ENCODE results near the gene WDFY4. TPM values are rescaled to one million over a fixed set of nuclear protein-coding genes. Genes with fewer than 3 reads are reported as not detected.

WDFY4 gene
- total and polyA plus RNA-seq, 2 donors (not counting 3 experiments of a cell fraction or from before 2014, with no cell fraction given): 10.1 to 10.2 TPM

- H3K4me3 ChIP-seq (replicated peaks in 1 of 3; ENCODE audit: insufficient read depth in 1 of 3, low read depth in 1 of 3, low read length in 3 of 3): no peak overlapping the region
- CTCF ChIA-PET: no interaction called here
- TF ChIP-seq JUN (IDR thresholded peaks at IDR 0.05; ENCODE audit: borderline replicate concordance, insufficient read depth, insufficient read length, low read depth) (no peak), FOS (IDR thresholded peaks at IDR 0.05; ENCODE audit: borderline replicate concordance, insufficient read depth, low read length) (no peak), MYC (IDR thresholded peaks at IDR 0.05; ENCODE audit: low read depth, low read length) (no peak), POLR2AphosphoS5 (IDR thresholded peaks at IDR 0.05; ENCODE audit: insufficient read depth, low read depth, low read length) (no peak), EZH2 (IDR thresholded peaks at IDR 0.05; ENCODE audit: borderline replicate concordance, low read depth, low read length, severe bottlenecking) (no peak), GATA2 (IDR thresholded peaks at IDR 0.05; ENCODE audit: insufficient read depth, insufficient read length, low read depth, low read length) (no peak), CTCF (IDR thresholded peaks at IDR 0.05; ENCODE audit: extremely low read depth in 1 of 2, insufficient read depth in 1 of 2, low read depth in 1 of 2, low read length in 2 of 2) (no peak)
- H3K9me3 ChIP-seq (replicated peaks; ENCODE audit: control insufficient read depth, insufficient read depth, low read length): no peaks in the 10 kb centered on the region
- no peak overlapping the region for H3K4me2 ChIP-seq (ENCODE audit: insufficient read depth, low read length)
- no peak overlapping the region for H3K9ac ChIP-seq (replicated peaks; ENCODE audit: extremely low read depth, insufficient read depth, low read length)
- H3K79me2 ChIP-seq (ENCODE audit: control insufficient read depth, insufficient read depth, low read length): no peaks in the 10 kb centered on the region
- dilution Hi-C loops (cut with MboI; ENCODE audit: extremely low pct_ligation_motif_present, low sequenced_read_pairs): no loop called here
- FAIRE-seq: peak; percentile 4
- POLR2A ChIA-PET: no interaction called here
- no peak overlapping the region for H3K27ac ChIP-seq (ENCODE audit: insufficient read depth, low read depth, low read length)
- no peaks in the 10 kb centered on the region for H3K27me3 ChIP-seq (ENCODE audit: control insufficient read depth in 2 of 2, insufficient read depth in 2 of 2, low read length in 2 of 2)
- no peak overlapping the region for H2AFZ ChIP-seq (ENCODE audit: low read depth, low read length)
- DNase-seq (ENCODE audit: low read depth, low spot score): peak; percentile 27
- H3K9me1 ChIP-seq (replicated peaks; ENCODE audit: control insufficient read depth, extremely low read depth, insufficient read depth, low read length): no peaks in the 10 kb centered on the region
- H3K36me3 ChIP-seq (ENCODE audit: control insufficient read depth in 2 of 2, extremely low read depth in 1 of 2, insufficient read depth in 2 of 2, low read length in 2 of 2): no peaks in the 10 kb centered on the region
- H4K20me1 ChIP-seq (replicated peaks; ENCODE audit: control insufficient read depth, extremely low read depth, insufficient read depth, low read length): no peaks in the 10 kb centered on the region
- intact Hi-C loops (cut with micrococcal nuclease): no loop called here
- BruUV-seq (replicated peaks): no TSS peak
- peaks cover 3% of the 10 kb centered on the region for H3K4me1 ChIP-seq (ENCODE audit: control insufficient read depth, extremely low read depth, insufficient read depth, low read length)
Measured at GRCh38 chr10:48798481-48799254, 114.0 kb downstream of the WDFY4 start.
